Upper lobe of left lung (tissue), 6 donors: Measurements from ENCODE around the gene TMED8. TPM values are rescaled to one million over a fixed set of nuclear protein-coding genes. Genes with fewer than 3 reads are reported as not detected.

Experiments used
- ATAC-seq, 2 donors: fragments of 200-7000 bp; cut with Tn5 transposase; one replicate each; pipeline ENCODE4 v1.9.1; 2022; ENCODE audit warnings: mild to moderate bottlenecking in 2 of 2, moderate library complexity in 2 of 2; ENCODE audit not compliant: low FRiP score in 2 of 2
- DNase-seq, 2 donors: peaks; one replicate each; pipeline ENCODE4 v3.0.0-alpha.2; 2019 to 2020
- H3K27ac ChIP-seq, 4 donors: fragments of 200-600 bp; sonication (generic); one replicate each; pipeline ENCODE4 v1.5.1; 2016 to 2019
- H3K27me3 ChIP-seq, 4 donors: fragments of 200-600 bp; sonication (generic); one replicate each; pipeline ENCODE4 v1.5.1; 2017 to 2019
- H3K36me3 ChIP-seq, 4 donors: fragments of 200-600 bp; sonication (generic); one replicate each; pipeline ENCODE4 v1.5.1; 2016 to 2019
- H3K4me1 ChIP-seq, 4 donors: fragments of 200-600 bp; sonication (generic); one replicate each; pipeline ENCODE4 v1.5.1; 2018 to 2019
- H3K4me3 ChIP-seq, 4 donors: fragments of 200-600 bp; sonication (generic); one replicate each; pipeline ENCODE4 v1.5.1; 2017 to 2019; ENCODE audit warnings: mild to moderate bottlenecking in 2 of 4, moderate library complexity in 1 of 4
- H3K9me3 ChIP-seq, 4 donors: fragments of 200-600 bp; sonication (generic); one replicate each; pipeline ENCODE4 v1.5.1; 2018 to 2019
- CTCF ChIP-seq, 6 experiments: fragments of 450-650 bp in 4 of 6; fragments of 200-600 bp in 2 of 6; sonication (generic) in 2 of 6; IDR thresholded peaks; one replicate each; pipeline ENCODE4 v1.5.1; 2016 to 2019; ENCODE audit warnings: antibody characterized with exemption in 6 of 6
- EP300 ChIP-seq, 4 donors: sonication (generic); formaldehyde crosslinking; IDR thresholded peaks; one replicate each; pipeline ENCODE4 v1.5.1; 2017; ENCODE audit warnings: antibody characterized with exemption in 4 of 4, control low read depth in 2 of 4
- POLR2A ChIP-seq, 4 donors: fragments of 450-650 bp; IDR thresholded peaks; one replicate each; pipeline ENCODE4 v1.5.1; 2016 to 2017; ENCODE audit warnings: antibody characterized with exemption in 4 of 4, mild to moderate bottlenecking in 2 of 4
- POLR2AphosphoS5 ChIP-seq, 2 donors: sonication (generic); formaldehyde crosslinking; IDR thresholded peaks; one replicate each; pipeline ENCODE4 v1.5.1; 2017; ENCODE audit warnings: antibody characterized with exemption in 2 of 2
- WGBS, 2 donors: methylation state at CpG; one replicate each; pipeline ENCODE4 v1.1.5; 2017 to 2018; 5-methylcytosine and 5-hydroxymethylcytosine counted together
- total RNA-seq, 6 donors: library from RNA; depleted of rRNA in 4 of 6; stranded (reverse); fragments of >200 nt in 4 of 6; gene quantifications; one replicate each; pipeline versions ENCODE4 v1.1.0 to v1.2.1, GENCODE V29; 2016 to 2021
- donor health status: DM: no; HTN: no; CAD: no; lungs with moderate emphysema.
- donor health status: DM: no; HTN: yes; CAD: no; lungs with severe emphysema.

Gene TMED8
- total RNA-seq, 6 donors from 2014 or later: 7.8 to 20.6 (median 11.2) TPM

- peak in 1 of 2 donors; percentile 46 for ATAC-seq
- WGBS, 2 donors: 22 to 36% methylated on average over 2 of the region's 2 CpGs
These were observed 62.9 kb downstream of the TMED8 start for GRCh38 chr14:77314043-77314442.

GRCh38 chr14:77313371-77313770 lies 63.5 kb downstream of the TMED8 start:
- Histone ChIP-seq H3K27me3 (no peaks in the 10 kb centered on the region), H3K4me1 (peaks cover 3 to 15% (median 11%) of the 10 kb centered on the region in 4 donors), H3K4me3 (no peak overlapping the region), H3K36me3 (no peaks in the 10 kb centered on the region), H3K9me3 (no peaks in the 10 kb centered on the region), H3K27ac (no peak overlapping the region)
- WGBS, 2 donors: 48 to 62% methylated on average over 1 of the region's 1 CpG
- TF ChIP-seq CTCF (IDR thresholded peaks at IDR 0.05): no peak
- no peak for ATAC-seq
- no peak for DNase-seq

More at GRCh38 chr14:77314043-77314442, 62.9 kb downstream of the TMED8 start:
- no peaks in the 10 kb centered on the region for H3K36me3 ChIP-seq
- DNase-seq: no peak
- no peak for TF ChIP-seq EP300 (IDR thresholded peaks at IDR 0.05)
- no peak for TF ChIP-seq POLR2AphosphoS5 (IDR thresholded peaks at IDR 0.05)
- TF ChIP-seq CTCF (IDR thresholded peaks at IDR 0.05): no peak
- no peak for TF ChIP-seq POLR2A (IDR thresholded peaks at IDR 0.05)
- H3K4me1 ChIP-seq: peaks cover 3 to 15% (median 11%) of the 10 kb centered on the region in 4 donors
- H3K27me3 ChIP-seq: no peaks in the 10 kb centered on the region
- no peak overlapping the region for H3K27ac ChIP-seq
- no peak overlapping the region for H3K4me3 ChIP-seq
- no peaks in the 10 kb centered on the region for H3K9me3 ChIP-seq

- ATAC-seq: peak in 1 of 2 donors; percentile 34
- H3K27ac ChIP-seq: no peak overlapping the region
- H3K36me3 ChIP-seq: peaks cover 0 to under 1% (median 0%) of the 10 kb centered on the region in 4 donors
- no peak for DNase-seq
- H3K27me3 ChIP-seq: no peaks in the 10 kb centered on the region
- no peaks in the 10 kb centered on the region for H3K9me3 ChIP-seq
- peaks cover 3 to 15% (median 11%) of the 10 kb centered on the region in 4 donors for H3K4me1 ChIP-seq
- no peak overlapping the region for H3K4me3 ChIP-seq
- 93 to 99% methylated on average over 2 of the region's 2 CpGs for WGBS, 2 donors
- no peak for TF ChIP-seq POLR2A (IDR thresholded peaks at IDR 0.05)
- no peak for TF ChIP-seq CTCF (IDR thresholded peaks at IDR 0.05)
- no peak for TF ChIP-seq EP300 (IDR thresholded peaks at IDR 0.05)
- TF ChIP-seq POLR2AphosphoS5 (IDR thresholded peaks at IDR 0.05): no peak
These were observed 65.7 kb downstream of the TMED8 start for GRCh38 chr14:77311217-77311616.

GRCh38 chr14:77310026-77310425 lies 66.9 kb downstream of the TMED8 start:
- H3K27ac ChIP-seq: no peak overlapping the region
- ATAC-seq (no peak), DNase-seq (no peak)
- H3K27me3 ChIP-seq: no peaks in the 10 kb centered on the region
- WGBS, 2 donors: 75 to 77% methylated on average over 4 of the region's 4 CpGs
- peaks cover 0 to 10% (median 6%) of the 10 kb centered on the region in 4 donors for H3K36me3 ChIP-seq
- H3K9me3 ChIP-seq: no peaks in the 10 kb centered on the region
- peaks cover 0 to 14% (median 2%) of the 10 kb centered on the region in 4 donors for H3K4me1 ChIP-seq
- TF ChIP-seq EP300 (IDR thresholded peaks at IDR 0.05) (no peak), CTCF (IDR thresholded peaks at IDR 0.05) (no peak), POLR2AphosphoS5 (IDR thresholded peaks at IDR 0.05) (no peak), POLR2A (IDR thresholded peaks at IDR 0.05) (no peak)
- H3K4me3 ChIP-seq: no peak overlapping the region

GRCh38 chr14:77309131-77309530 lies 67.8 kb downstream of the TMED8 start:
- Histone ChIP-seq H3K36me3 (peaks cover 0 to 16% (median 6%) of the 10 kb centered on the region in 4 donors), H3K27ac (no peak overlapping the region), H3K4me3 (no peak overlapping the region), H3K27me3 (no peaks in the 10 kb centered on the region), H3K9me3 (no peaks in the 10 kb centered on the region), H3K4me1 (peaks cover 0 to 5% (median 1%) of the 10 kb centered on the region in 4 donors)
- TF ChIP-seq EP300 (IDR thresholded peaks at IDR 0.05) (no peak), CTCF (IDR thresholded peaks at IDR 0.05) (no peak), POLR2AphosphoS5 (IDR thresholded peaks at IDR 0.05) (no peak)
- 67 to 75% methylated on average over 4 of the region's 4 CpGs for WGBS, 2 donors
- no peak for DNase-seq
- ATAC-seq: no peak
